Endothelial cell of umbilical vein (primary cell): ENCODE measurements around the gene ARG2.

Source experiments
- GATA2 ChIP-seq: IDR thresholded peaks from 2 replicates; pipeline ENCODE4 v1.7.0; 2011; ENCODE audit warnings: low read depth, mild to moderate bottlenecking, moderate library complexity, mixed read lengths, low read length; ENCODE audit not compliant: insufficient read length, insufficient read depth
- JUN ChIP-seq: IDR thresholded peaks from 2 replicates; pipeline ENCODE4 v1.6.1; 2011; ENCODE audit warnings: borderline replicate concordance, low read depth; ENCODE audit not compliant: insufficient read length, insufficient read depth
- MYC ChIP-seq: IDR thresholded peaks from one replicate; pipeline ENCODE4 v1.6.1; 2011; ENCODE audit warnings: mild to moderate bottlenecking, low read depth, low read length
- POLR2A ChIP-seq: IDR thresholded peaks from 2 replicates; pipeline ENCODE4 v1.6.1; 2012; ENCODE audit warnings: low read depth, mild to moderate bottlenecking, control low read depth, low read length
- POLR2AphosphoS5 ChIP-seq: IDR thresholded peaks from 2 replicates; pipeline ENCODE4 v1.6.1; 2012; ENCODE audit warnings: low read depth, mild to moderate bottlenecking, control low read depth, low read length, moderate library complexity; ENCODE audit not compliant: insufficient read depth
- TF ChIP-seq, protein P1 (sequence below), 2 donors: IDR thresholded peaks; 1 replicate in 1 of 2; 2 replicates in 1 of 2; pipeline ENCODE4 v1.5.1; 2011; ENCODE audit warnings: low read length in 2 of 2, mild to moderate bottlenecking in 2 of 2, moderate library complexity in 2 of 2, control low read depth in 1 of 2, inconsistent platforms in 1 of 2, low read depth in 1 of 2; ENCODE audit not compliant: insufficient read depth in 1 of 2; ENCODE audit errors: extremely low read depth in 1 of 2
- TF ChIP-seq, protein P2 (sequence below): IDR thresholded peaks from 2 replicates; pipeline ENCODE4 v1.6.1; 2011; ENCODE audit not compliant: insufficient read depth, insufficient read length

DNA sequence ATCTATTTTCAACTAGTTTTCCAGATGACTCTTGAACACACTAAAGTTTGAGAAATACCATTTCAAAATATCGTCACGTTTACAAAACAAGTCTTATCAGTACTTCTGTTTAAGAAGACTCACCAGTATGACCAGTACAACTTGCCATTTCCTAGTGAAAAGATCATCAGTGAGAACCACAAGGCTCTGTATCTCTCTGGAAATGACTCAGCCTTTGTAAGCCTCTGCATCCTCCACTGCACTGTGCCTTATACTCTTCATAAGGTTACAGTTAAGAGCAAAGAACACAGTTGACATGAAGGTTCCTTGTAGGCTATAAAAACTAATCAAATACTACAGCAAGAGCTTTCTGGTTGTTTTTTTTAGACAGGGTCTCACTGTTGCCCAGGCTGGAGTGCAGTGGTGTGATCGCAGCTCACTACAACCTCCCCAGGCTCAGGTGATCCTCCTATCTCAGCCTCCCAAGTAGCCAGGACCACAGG, 60.4 kb downstream of the ARG2 start:
- TF ChIP-seq POLR2AphosphoS5 (no peak), POLR2A (no peak), GATA2 (peak; percentile 82), MYC (no peak), JUN (peak; percentile 39)
- TF ChIP-seq, protein P1, sequence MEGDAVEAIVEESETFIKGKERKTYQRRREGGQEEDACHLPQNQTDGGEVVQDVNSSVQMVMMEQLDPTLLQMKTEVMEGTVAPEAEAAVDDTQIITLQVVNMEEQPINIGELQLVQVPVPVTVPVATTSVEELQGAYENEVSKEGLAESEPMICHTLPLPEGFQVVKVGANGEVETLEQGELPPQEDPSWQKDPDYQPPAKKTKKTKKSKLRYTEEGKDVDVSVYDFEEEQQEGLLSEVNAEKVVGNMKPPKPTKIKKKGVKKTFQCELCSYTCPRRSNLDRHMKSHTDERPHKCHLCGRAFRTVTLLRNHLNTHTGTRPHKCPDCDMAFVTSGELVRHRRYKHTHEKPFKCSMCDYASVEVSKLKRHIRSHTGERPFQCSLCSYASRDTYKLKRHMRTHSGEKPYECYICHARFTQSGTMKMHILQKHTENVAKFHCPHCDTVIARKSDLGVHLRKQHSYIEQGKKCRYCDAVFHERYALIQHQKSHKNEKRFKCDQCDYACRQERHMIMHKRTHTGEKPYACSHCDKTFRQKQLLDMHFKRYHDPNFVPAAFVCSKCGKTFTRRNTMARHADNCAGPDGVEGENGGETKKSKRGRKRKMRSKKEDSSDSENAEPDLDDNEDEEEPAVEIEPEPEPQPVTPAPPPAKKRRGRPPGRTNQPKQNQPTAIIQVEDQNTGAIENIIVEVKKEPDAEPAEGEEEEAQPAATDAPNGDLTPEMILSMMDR (IDR thresholded peaks at IDR 0.05; ENCODE audit: extremely low read depth in 1 of 2, insufficient read depth in 1 of 2, low read depth in 1 of 2, low read length in 2 of 2): no peak
- TF ChIP-seq, protein P2, sequence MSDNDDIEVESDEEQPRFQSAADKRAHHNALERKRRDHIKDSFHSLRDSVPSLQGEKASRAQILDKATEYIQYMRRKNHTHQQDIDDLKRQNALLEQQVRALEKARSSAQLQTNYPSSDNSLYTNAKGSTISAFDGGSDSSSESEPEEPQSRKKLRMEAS: no peak
